Activated T-cell treated with anti-CD3 and anti-CD28 coated beads, Interleukin-2, amount 50 U/mL, for 1 hour (primary cell): ENCODE data around the gene TLE3.

Experiments used
- DNase-seq: peaks from one replicate; pipeline ENCODE4 v3.0.0-alpha.2; 2020

The TLE3 gene

GRCh38 chr15:70060993-70061305, 36.8 kb downstream of the TLE3 start:
- peak; percentile 8 for DNase-seq

- peak; percentile 13 for DNase-seq
These were observed 37.3 kb downstream of the TLE3 start for GRCh38 chr15:70060214-70060992.

GRCh38 chr15:70059476-70060213, 38.1 kb downstream of the TLE3 start:
- peak; percentile 6 for DNase-seq

GRCh38 chr15:70058642-70059360, 38.9 kb downstream of the TLE3 start:
- DNase-seq = no peak

- peak; percentile 12 for DNase-seq
These were observed 39.6 kb downstream of the TLE3 start for GRCh38 chr15:70057931-70058641.

GRCh38 chr15:70056091-70056680, 41.5 kb downstream of the TLE3 start:
- DNase-seq = peak; percentile 13

- DNase-seq = peak; percentile 9
These were observed 42.1 kb downstream of the TLE3 start for GRCh38 chr15:70055601-70056051.

- peak; percentile 15 for DNase-seq
These were observed 42.8 kb downstream of the TLE3 start for GRCh38 chr15:70054884-70055387.

- DNase-seq = peak; percentile 15
These were observed 43.4 kb downstream of the TLE3 start for GRCh38 chr15:70054366-70054765.

GRCh38 chr15:70053716-70054229, 43.9 kb downstream of the TLE3 start:
- DNase-seq = no peak

GRCh38 chr15:70053001-70053715, 44.6 kb downstream of the TLE3 start:
- peak; percentile 15 for DNase-seq

GRCh38 chr15:70051948-70052633, 45.6 kb downstream of the TLE3 start:
- peak; percentile 16 for DNase-seq

GRCh38 chr15:70050970-70051369, 46.7 kb downstream of the TLE3 start:
- DNase-seq = peak; percentile 15

- DNase-seq = no peak
These were observed 47.3 kb downstream of the TLE3 start for GRCh38 chr15:70050441-70050840.

GRCh38 chr15:70049701-70050301, 47.9 kb downstream of the TLE3 start:
- DNase-seq = peak; percentile 13

- DNase-seq = peak; percentile 18
These were observed 48.9 kb downstream of the TLE3 start for GRCh38 chr15:70048578-70049514.

GRCh38 chr15:70048198-70048565, 49.5 kb downstream of the TLE3 start:
- DNase-seq = peak; percentile 5

GRCh38 chr15:70047386-70048197, 50.1 kb downstream of the TLE3 start:
- DNase-seq = peak; percentile 13
